Measurements from ENCODE around the gene ANKRD12.
A peak's percentile ranks its signal among the peaks of the same experiment; 100 is the strongest.
"Not testable (repeated sequence)": the region's sequence is repeated elsewhere in the genome, so short reads cannot be mapped to it uniquely, and the experiment has no call there.

The ANKRD12 gene

DNA sequence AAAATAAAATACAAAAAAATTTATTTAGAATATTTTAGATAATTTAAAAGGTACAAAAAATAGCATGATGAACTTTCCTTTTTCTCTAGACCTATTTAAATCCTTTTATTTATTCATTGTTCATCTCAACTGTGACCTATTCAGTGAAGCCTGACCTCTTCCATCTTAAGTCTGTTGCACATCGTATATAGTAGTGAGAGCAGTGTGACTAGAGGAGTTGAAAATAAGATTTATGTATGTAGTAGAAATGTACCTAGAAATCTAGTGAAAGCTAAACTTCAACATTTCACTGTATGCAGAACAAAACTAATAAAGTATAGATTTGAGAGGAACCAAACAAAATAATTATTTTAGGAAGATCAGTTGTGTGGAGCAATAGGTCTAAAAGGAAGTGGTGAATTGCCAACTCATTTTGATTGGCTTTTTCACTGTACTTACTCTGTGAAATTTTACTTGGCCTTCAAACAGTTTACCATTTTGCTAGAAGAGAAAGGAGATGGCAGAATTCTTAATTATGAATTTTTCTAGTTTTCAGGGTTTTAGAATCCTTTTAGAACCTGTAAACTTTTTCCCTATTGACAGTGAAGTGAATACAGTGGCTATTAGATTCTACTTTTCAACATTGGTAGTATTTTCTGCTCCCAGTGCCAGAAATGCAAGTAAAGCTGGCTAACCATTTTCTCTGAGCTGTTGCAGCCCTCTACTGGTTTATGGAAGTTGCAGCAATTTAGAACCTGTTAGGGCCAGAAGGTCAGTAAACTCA, 11.0 kb downstream of the ANKRD12 start:
- peak; percentile 68 for DNase-seq

DNA sequence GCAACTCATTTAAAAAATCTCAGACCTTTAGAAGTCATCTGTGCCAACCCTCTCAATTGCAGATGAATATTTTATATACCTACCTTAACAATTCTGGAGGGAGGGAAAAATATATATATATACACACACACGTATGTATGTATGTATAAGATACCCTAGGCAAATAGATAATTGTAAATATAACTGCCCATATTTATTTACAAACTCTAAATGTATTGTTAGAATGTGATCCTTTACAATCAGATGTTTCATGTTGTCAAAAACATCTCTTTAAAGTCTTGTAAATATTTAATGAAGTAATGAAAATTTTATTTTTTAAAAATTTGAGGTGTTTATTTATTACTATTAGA, 11.6 kb downstream of the ANKRD12 start:
- no peak for DNase-seq

DNA sequence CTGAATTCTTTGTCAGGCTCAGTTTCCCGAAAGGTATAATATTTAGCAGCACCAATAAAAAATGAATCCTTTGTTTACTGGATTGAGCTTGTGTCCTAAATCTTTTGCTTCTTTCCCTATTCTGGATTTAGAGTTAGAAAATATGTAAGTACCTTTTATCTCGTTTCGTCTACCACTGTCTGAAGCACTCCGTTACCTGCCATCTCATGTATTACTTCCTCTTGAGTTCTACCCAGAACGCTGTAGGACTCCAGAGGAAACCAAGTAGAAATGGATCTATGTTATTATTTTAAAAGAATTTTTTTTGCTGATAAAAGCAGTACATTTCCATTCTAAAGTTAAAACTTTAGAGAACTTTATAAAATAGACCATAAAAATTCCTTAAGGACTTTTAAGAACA, 13.5 kb downstream of the ANKRD12 start:
- DNase-seq = no peak

- no peak for DNase-seq
These were observed 16.7 kb downstream of the ANKRD12 start for GRCh38 chr18:9153256-9153655.

DNA sequence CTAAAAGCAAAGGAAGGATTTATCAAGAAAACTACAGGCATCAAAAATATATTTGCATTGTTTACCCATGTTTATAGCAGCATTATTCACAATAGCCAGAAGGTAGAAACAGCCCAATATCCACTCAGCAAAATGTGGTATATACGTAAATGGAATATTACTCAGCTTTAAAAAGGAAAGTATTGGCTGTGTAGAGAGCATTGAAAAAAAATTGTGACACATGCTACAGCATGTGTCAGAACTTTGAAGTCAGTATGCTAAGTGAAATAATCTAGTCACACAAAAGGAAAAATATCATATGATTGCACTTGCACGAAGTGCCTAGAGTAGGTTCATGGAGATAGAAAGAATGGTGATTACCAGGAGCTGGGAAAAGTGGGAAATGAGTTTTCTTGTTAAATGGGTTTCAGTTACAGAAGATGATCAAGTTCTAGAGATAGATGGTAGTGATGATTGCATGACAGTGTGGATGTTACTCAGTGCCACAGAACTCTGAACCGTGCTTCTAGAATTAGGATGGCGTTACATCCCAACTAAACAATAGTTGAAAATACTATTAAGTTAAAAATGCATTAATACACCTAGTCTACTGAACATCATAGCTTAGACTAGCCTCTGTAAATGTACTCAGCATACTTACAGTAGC, 20.1 kb downstream of the ANKRD12 start:
- DNase-seq = no peak

GRCh38 chr18:9157806-9158205, 21.2 kb downstream of the ANKRD12 start:
- DNase-seq = no peak

DNA sequence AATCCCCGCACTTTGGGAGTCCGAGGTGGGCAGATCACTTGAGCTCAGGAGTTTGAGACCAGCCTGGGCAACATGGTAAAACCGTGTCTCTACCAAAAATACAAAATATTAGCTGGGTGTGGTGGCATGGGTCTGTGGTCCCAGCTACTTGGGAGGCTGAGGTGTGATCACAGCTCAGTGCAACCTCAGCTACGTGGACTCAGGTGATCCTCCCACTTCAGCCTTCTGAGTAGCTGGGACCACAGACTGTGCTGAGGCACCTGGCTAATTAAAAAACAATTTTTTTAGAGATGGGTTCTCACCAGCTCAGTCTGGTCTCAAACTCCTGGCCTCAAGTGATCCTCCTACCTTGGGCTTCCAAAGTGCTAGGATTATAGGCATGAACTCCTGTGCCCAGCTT, 23.4 kb downstream of the ANKRD12 start:
- DNase-seq = no peak

DNA sequence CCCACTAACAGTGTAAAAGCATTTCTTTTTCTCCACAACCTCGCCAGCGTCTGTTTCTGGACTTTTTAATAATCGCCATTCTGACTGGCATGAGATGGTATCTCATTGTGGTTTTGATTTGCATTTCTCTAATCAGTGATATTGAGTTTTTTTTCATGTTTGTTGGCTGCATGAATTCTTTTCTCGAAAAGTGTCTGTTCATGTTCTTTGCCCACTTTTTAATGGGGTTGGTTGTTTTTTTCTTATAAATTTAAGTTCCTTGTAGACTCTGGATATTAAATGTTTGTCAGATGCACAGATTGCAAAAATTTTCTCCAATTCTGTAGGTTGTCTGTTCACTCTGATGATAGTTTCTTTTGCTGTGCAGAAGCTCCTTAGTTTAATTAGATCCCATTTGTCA, 26.1 kb downstream of the ANKRD12 start:
- DNase-seq = not testable (repeated sequence)

GRCh38 chr18:9164149-9164548, 27.6 kb downstream of the ANKRD12 start:
- not testable (repeated sequence) for DNase-seq

DNA sequence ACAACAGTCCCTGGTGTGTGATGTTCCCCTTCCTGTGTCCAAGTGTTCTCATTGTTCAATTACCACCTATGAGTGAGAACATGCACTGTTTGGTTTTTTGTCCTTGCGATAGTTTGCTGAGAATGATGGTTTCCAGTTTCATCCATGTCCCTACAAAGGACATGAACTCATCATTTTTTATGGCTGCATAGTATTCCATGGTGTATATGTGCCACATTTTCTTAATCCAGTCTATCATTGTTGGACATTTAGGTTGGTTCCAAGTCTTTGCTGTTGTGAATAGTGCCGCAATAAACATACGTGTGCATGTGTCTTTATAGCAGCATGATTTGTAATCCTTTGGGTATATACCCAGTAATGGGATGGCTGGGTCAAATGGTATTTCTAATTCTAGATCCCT, 29.3 kb downstream of the ANKRD12 start:
- not testable (repeated sequence) for DNase-seq

GRCh38 chr18:9169515-9169914, 32.9 kb downstream of the ANKRD12 start:
- not testable (repeated sequence) for DNase-seq

DNA sequence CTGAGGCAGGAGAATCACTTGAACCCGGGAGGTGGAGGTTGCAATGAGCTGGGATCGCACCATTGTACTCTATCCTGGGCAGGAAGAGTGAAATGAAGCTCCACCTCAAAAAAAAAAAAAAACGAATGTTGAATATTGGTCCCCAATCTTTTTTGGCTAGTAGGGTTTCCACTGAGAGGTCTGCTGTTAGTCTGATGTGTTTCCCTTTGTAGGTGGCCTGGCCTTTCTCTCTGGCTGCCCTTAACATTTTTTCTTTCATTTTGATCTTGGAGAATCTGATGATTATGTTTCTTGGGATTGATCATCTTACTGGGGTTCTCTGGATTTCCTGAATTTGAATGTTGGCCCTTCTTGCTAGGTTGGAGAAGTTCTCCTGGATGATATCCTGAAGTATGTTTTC, 35.3 kb downstream of the ANKRD12 start:
- not testable (repeated sequence) for DNase-seq

DNA sequence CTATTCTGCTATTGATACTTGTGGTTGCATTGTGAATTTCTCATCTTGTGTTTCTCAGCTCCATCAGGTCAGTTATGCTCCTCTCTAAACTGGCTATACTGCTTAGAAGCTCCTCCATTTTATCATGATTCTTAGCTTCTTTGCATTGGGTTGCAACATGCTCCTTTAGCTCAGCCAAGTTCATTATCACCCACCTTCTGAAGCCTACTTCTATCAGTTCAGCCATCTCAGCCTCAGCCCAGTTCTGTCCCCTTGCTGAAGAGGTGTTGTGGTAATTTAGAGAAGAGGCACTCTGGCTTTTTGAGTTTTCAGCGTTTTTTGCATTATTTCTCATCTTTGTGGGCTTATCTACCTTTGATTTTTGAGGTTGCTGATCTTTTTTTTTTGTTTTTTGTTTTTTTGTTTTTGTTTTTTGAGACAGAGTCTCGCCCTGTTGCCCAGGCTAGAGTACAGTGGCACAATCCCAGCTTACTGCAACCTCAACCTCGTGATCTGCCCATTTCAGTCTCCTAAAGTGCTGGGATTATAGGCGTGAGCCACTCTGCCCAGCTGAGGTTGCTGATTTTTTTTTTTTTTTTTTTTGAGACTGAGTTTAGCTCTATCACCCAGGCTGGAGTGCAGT, 36.0 kb downstream of the ANKRD12 start:
- no peak for DNase-seq

DNA sequence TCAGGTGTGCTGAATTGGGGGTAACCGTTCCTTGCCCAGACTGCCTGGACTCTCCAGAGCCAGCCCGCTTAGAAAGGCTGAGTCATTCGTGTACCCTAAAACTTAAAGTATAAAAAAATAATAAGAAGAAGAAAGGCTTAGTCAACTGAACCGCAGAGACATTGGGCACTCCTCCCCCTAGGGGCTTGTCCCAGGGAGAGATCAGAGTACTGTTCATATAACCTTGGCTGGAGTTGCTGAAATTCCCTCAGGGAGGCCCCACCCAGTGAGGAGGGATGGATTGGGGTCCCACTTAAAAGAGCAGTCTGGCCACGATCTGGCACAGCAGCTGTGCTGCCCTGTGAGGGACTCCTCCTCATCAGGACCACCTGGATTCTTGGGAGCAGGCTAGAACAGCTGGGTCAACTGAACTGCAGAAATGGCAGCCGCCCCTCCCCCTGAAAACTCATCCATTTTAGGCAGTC, 37.2 kb downstream of the ANKRD12 start:
- DNase-seq = no peak

- no peak for DNase-seq
These were observed 37.7 kb downstream of the ANKRD12 start for GRCh38 chr18:9174302-9174701.

DNA sequence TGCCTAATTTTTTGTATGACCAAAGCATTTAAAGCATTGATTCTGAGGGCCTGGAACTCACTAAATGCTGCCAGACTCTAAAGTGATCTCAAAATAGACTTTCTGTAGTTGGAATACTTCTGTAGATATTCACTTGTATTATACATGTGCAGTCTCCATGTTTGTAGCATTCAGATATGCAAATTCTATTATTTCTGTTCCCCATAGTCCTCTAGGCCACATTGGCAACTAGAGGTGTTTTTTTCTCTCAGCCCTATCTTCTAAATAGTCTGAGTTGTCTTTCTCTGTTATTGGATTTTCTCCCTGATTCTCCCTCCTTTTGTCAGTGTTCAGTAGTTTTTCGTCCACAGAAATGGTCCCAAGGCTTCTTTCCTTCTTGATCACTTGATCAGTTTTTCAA, 38.5 kb downstream of the ANKRD12 start:
- no peak for DNase-seq

DNA sequence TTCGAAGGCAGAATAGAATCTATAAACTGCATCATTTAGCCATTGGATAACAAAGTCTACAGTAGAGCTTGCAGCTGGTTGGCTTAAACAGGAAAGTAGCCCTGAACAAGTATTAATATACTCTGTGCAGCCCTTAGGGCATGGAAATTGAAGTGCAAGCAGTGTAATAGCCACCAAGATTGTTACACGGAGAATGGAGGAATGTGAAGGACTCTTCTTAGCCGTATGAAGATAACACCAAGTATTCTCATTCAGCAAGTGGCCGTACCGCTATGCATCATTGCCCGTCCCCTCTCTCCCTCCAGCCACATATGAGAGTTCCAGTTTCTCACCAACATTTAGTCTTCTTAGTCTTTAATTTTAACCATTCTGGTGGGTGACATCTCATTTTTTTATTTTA, 40.5 kb downstream of the ANKRD12 start:
- DNase-seq = no peak

DNA sequence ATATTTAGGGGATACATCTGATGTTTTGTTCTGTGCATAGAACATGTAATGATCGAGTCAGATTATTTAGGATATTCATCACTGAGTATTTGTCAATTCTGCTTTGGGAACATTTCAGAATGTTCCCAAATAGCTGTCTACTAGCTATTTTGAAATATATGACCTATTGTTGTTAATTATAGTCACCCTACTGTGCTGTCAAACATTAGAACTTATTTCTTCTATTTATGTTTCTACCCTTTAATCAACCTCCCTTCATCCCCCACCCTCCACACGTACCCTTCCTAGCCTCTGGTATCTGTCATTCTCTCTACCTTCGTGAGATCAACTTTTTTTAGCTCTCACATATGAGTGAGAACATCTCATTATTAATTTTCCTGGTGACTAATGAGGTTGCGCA, 40.9 kb downstream of the ANKRD12 start:
- no peak for DNase-seq

DNA sequence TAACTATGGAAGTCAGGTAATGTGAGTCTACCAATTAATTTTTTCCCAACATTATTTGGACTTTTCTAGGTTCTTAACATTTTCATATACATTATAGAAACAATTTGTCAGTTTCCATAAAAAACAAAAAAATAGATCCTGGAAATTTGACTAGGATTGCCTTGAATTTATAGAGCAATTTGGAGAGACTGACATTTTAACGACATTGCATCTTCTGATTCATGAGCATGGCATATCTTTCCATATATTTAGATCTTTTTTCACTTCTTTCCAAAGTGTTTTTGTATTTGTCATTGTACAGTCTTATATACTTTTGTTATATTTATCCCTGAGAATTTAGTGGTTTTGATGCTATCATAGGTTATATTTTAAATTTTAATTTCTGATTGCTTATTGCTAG, 42.0 kb downstream of the ANKRD12 start:
- peak; percentile 11 for DNase-seq

DNA sequence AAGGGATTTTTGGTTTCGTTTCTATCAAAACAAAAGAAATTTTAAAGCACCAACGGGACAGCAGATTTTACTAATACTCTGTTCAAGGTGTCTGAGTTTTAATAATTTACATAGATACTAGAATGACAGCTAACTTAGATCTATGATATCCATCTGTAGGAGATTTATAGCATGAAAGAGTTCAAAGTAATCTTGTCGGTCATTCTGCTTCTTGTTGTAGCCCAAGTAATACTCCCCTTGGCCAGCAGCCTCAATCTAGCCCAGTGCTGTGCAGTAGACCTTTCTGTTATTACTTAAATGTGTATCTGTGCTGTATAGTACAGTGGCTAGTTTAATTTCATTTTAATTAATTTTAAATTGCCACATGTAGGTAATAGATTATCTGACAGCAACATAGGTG, 44.7 kb downstream of the ANKRD12 start:
- no peak for DNase-seq

DNA sequence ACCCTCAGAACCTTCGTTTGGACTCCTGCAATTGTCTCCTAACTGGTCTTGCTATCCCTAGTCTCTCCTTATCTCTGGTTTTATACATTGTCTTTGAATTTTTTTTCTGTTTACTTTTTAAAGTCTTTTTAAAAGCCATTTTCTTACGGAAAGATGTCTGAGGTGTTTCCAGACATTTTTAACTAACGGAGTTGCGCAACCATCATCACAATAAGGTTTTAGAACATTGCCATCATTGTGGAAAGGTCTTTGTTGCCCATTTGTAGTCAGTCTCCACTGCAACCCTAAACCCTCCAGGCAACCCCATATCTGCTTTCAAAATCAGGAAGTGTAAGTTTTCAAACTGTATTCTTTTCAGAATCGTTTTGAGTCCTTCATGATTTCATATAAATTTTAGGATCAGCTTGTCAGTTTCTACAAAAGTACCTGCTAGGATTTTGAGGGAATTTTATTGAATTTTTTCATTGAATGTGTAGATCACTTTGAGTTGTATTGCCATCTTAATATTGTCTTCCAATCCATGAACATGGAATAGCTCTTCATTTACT, 46.3 kb downstream of the ANKRD12 start:
- no peak for DNase-seq

GRCh38 chr18:9184998-9185613, 48.5 kb downstream of the ANKRD12 start:
- DNase-seq = no peak

Measured in EL (cell line).